ENCODE data around the gene PRTN3.

The PRTN3 gene

GRCh38 chr19:803099-803561 lies 37.7 kb upstream of the PRTN3 start:
- no peak for DNase-seq (ENCODE audit: low read depth, low spot score)

DNA sequence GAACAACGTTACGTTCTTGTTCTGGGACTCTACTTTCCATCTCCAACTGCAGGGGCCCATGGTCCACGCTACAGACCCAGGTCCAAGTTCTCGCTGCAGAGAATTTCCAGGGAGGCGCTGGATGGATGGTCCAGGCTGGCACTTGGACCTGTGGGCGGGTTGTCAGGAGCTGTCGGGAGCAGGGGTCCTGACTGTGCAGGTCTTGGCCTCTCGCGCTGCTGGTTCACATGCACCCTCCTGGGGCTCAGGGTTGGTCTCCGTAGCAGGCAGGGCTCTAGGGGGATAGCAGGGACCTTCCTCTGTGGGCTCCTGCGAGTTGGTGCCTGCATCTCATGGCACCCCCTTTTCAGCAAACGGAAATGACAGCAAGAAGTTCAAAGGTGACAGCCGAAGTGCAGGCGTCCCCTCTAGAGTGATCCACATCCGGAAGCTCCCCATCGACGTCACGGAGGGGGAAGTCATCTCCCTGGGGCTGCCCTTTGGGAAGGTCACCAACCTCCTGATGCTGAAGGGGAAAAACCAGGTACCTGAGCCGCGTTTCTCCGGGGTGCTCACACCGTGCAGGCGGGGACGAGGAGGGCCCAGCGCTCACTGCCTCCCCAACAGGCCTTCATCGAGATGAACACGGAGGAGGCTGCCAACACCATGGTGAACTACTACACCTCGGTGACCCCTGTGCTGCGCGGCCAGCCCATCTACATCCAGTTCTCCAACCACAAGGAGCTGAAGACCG lies 36.9 kb upstream of the PRTN3 start:
- no peak for DNase-seq (ENCODE audit: low read depth, low spot score)

DNA sequence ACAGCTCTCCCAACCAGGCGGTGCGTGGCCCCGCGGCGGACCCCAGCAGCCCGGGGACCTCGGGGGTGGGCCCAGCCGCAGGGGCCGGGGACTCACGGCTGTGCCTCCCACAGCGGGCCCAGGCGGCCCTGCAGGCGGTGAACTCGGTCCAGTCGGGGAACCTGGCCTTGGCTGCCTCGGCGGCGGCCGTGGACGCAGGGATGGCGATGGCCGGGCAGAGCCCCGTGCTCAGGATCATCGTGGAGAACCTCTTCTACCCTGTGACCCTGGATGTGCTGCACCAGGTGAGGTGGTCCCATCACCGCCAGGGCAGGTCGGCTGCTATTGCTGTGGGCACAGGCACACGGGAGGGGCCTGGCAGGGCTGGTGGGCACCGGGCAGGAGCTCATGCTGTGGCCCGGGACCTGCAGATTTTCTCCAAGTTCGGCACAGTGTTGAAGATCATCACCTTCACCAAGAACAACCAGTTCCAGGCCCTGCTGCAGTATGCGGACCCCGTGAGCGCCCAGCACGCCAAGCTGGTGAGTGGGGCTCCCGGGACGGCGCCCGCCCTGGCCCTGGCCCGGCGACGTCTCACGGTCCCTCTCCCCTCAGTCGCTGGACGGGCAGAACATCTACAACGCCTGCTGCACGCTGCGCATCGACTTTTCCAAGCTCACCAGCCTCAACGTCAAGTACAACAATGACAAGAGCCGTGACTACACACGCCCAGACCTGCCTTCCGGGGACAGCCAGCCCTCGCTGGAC lies 36.2 kb upstream of the PRTN3 start:
- no peak for DNase-seq (ENCODE audit: low read depth, low spot score)

DNA sequence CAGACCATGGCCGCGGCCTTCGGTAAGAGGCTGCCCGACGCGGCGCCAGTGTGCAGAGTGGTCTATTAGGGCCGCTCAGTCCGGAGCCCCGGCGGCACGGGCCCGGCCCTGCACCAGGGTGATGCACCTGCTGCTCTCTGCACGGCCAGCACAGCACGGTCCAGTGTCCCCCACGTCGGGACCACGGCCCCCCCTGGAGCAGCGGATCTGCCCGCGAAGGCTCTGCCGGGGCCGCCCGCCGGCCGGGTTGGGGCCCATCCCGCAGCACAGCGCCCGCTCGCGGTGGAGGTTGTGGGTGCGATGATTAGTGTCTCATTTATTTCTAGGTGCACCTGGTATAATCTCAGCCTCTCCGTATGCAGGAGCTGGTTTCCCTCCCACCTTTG lies 35.6 kb upstream of the PRTN3 start:
- DNase-seq (ENCODE audit: low read depth, low spot score), result peak; percentile 68

DNA sequence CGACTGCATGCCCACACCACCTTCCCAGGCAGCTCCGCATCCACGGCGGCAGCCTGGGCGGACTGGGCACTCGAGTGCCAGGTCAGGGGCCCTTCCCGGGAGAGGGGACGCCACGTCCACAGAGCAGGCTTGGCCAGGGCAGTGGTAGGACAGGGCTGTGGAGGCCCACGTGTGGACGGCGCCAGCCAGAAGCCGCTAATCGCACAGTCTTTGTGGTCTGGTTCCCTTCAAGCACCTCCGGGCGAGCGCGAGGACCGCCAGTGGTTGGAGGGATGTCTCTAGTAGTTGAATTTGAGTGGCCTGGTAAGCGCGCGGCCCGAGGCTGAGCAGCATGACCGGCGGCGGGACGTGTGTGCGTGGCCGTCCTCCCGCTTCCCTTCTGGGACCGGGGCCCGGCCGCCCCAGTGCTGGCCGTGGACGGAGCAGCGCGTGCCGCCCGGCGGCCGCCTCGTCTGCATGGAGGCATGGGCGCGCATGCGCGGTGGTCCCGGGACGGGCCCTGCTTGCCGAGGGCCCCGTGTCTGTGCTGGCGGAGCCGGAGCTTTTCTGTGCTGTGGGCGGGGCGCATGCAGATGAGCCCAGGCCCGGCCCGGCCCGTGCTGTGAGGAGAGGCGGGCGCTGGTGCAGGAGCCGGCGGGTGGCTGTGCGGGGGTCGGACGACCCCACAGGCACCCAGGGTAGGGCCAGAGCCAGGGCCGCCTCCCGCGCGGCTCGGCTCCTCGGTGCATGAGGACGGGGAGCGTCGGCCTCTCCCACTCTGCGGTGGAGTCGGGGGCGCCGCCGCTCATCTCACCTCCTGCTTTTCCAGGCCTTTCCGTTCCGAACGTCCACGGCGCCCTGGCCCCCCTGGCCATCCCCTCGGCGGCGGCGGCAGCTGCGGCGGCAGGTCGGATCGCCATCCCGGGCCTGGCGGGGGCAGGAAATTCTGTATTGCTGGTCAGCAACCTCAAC lies 34.9 kb upstream of the PRTN3 start:
- DNase-seq (ENCODE audit: low read depth, low spot score), result peak; percentile 72

- DNase-seq (ENCODE audit: low read depth, low spot score), result no peak
These were observed 33.9 kb upstream of the PRTN3 start for GRCh38 chr19:806815-807421.

DNA sequence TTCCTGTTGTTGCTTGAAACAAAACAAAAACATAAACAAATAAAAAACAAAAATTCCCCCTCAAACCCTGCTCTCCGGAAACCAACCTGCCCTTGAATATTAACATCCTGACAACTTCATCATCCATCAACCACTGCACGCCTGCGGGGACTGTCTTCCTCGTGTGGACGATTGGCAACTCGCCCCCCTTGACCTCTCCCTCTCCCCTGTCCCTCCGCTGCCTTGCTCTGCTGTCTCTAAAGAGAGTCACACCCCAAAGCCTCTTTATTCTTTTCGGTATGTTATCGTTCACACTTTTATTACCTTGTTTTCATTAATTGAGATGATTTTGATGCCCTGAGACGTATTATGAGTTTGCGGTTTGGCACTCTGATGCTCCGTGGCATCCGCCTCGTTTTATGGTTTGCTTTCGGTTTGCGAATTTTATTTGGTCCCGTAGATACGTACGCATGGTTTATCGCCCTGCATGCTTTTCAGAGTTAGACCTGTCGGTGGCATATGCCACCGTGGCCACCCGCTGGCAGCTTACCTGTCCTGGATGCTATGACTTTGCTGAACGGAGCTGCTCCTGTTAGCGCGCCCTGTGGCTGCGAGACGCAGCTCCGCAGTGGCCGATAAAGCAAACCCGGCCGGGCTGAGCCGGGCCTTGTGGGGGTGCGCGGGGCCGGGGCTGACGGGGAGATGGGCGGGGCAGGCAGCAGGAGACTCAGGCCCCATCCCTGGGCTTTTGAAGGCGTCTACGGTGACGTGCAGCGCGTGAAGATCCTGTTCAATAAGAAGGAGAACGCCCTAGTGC lies 33.0 kb upstream of the PRTN3 start:
- DNase-seq (ENCODE audit: low read depth, low spot score), result no peak

DNA sequence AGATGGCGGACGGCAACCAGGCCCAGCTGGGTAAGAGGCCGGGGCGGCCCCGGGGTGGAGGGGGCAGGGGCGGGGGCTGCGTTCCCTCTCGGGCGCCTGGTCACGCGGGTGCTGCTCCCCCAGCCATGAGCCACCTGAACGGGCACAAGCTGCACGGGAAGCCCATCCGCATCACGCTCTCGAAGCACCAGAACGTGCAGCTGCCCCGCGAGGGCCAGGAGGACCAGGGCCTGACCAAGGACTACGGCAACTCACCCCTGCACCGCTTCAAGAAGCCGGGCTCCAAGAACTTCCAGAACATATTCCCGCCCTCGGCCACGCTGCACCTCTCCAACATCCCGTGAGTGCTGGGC lies 32.4 kb upstream of the PRTN3 start:
- no peak for DNase-seq (ENCODE audit: low read depth, low spot score)

- DNase-seq (ENCODE audit: low read depth, low spot score), result no peak
These were observed 30.5 kb upstream of the PRTN3 start for GRCh38 chr19:810077-810855.

DNA sequence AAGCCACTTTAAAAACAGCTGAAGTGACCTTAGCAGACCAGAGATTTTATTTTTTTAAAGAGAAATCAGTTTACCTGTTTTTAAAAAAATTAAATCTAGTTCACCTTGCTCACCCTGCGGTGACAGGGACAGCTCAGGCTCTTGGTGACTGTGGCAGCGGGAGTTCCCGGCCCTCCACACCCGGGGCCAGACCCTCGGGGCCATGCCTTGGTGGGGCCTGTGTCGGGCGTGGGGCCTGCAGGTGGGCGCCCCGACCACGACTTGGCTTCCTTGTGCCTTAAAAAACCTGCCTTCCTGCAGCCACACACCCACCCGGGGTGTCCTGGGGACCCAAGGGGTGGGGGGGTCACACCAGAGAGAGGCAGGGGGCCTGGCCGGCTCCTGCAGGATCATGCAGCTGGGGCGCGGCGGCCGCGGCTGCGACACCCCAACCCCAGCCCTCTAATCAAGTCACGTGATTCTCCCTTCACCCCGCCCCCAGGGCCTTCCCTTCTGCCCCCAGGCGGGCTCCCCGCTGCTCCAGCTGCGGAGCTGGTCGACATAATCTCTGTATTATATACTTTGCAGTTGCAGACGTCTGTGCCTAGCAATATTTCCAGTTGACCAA lies 29.8 kb upstream of the PRTN3 start:
- no peak for DNase-seq (ENCODE audit: low read depth, low spot score)

GRCh38 chr19:811506-812048 lies 29.2 kb upstream of the PRTN3 start:
- no peak for DNase-seq (ENCODE audit: low read depth, low spot score)

DNA sequence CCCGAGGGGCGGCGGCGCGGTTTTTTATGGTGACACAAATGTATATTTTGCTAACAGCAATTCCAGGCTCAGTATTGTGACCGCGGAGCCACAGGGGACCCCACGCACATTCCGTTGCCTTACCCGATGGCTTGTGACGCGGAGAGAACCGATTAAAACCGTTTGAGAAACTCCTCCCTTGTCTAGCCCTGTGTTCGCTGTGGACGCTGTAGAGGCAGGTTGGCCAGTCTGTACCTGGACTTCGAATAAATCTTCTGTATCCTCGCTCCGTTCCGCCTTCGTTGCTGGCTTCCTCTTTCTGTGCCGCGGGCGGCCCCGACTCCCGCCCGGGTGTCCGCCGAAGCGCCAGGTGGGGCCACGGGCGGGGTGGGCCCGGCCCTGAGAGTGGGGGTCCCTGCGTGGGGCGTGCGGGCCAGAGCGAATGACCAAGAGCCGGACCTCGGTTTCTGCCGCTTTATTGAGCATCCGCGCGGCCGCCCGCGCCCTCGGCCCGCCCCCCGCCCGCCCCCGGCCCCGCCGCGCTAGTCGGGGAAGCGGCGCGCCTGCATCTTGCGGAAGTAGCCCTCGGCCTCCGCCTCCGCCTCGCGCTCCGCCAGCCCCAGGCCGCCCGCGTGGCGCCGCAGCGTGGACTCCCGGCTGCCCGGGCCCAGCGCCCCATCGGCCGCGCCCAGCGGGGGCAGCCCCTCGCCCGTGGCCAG lies 28.6 kb upstream of the PRTN3 start:
- DNase-seq (ENCODE audit: low read depth, low spot score), result no peak

DNA sequence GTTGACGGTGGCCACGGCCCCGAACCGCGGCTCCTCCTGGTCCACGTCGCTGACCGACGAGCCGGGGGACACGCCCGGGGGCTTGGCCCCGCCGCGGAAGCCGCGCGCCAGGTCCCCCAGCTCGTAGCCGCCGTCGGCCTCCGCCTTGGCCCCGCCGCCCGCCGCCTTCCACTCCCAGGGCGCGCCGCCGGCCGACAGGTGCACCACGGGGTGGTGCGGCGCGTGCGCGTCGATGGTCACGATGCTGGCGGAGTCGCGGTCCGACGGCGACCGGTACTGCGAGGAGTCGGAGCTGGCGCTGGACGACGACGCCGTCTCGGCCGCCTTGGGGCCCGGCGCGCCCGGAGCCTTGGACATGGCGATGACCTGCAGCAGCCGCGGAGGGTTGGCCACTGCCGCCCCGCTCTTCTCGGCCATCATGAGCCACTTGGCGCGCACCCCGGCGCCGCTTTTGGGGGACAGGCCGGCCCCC lies 28.0 kb upstream of the PRTN3 start:
- no peak for DNase-seq (ENCODE audit: low read depth, low spot score)

- DNase-seq (ENCODE audit: low read depth, low spot score), result no peak
These were observed 27.3 kb upstream of the PRTN3 start for GRCh38 chr19:813219-814151.

- no peak for DNase-seq (ENCODE audit: low read depth, low spot score)
These were observed 26.4 kb upstream of the PRTN3 start for GRCh38 chr19:814152-815078.

DNA sequence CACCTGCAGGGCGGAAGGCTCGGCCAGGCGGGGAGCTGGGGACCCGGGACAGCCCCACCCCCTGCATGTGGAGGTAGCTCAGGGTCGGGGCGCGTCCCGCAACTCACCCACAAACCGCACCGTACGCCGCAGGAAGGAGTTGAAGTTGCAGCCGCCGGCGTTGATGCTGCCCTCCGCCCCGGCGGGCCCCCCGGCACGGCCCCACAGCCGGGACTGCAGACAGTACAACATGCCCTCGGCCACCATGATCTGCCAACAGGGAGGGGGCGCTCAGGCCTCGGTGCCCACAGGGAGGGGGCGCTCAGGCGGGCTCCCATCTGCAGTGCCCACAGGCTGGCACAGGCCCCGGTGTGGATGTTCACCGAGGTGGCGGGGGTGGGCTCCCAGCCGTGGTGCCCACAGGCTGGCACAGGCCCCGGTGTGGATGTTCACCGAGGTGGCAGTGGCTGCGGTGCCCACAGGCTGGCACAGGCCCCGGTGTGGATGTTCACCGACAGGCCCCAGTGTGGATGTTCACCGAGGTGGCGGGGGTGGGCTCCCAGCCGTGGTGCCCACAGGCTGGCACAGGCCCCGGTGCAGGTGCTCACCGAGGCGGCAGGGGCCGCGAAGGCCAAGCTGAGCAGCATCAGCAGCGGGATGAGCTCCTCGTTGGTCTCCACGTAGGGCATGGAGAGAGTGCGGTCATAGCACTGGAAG lies 25.6 kb upstream of the PRTN3 start:
- no peak for DNase-seq (ENCODE audit: low read depth, low spot score)
